Large intestine (tissue), 3 donors: ENCODE measurements around the gene RBBP8NL. TPM values are rescaled to one million over a fixed set of nuclear protein-coding genes. Genes with fewer than 3 reads are reported as not detected.

Experiments
- DNase-seq, 2 donors: peaks; one replicate each; pipeline versions ENCODE4 v3.0.0 to v3.0.0-alpha.2; 2013
- H3K27ac ChIP-seq: one replicate; pipeline ENCODE4 v1.5.1; 2013; ENCODE audit warnings: low read length
- H3K27me3 ChIP-seq: 2 replicates; pipeline ENCODE4 v1.6.1; 2013; ENCODE audit warnings: low read length; ENCODE audit not compliant: control insufficient read depth, insufficient read depth
- H3K36me3 ChIP-seq: 2 replicates; pipeline ENCODE4 v1.6.1; 2013; ENCODE audit warnings: low read length; ENCODE audit not compliant: control insufficient read depth, insufficient read depth
- H3K4me1 ChIP-seq: one replicate; pipeline ENCODE4 v1.6.1; 2013; ENCODE audit warnings: low read length; ENCODE audit not compliant: control insufficient read depth, insufficient read depth
- H3K4me3 ChIP-seq: one replicate; pipeline ENCODE4 v1.5.1; 2013; ENCODE audit warnings: low read length
- H3K9me3 ChIP-seq: one replicate; pipeline ENCODE4 v1.6.1; 2013; ENCODE audit warnings: mild to moderate bottlenecking, low read depth, low read length, moderate library complexity; ENCODE audit not compliant: control insufficient read depth
- WGBS: methylation state at CpG from one replicate; pipeline ENCODE4 v1.1.5; 2013; ENCODE audit warnings: low lambda C conversion rate; ENCODE audit not compliant: insufficient coverage; 5-methylcytosine and 5-hydroxymethylcytosine counted together
- polyA plus RNA-seq: library from polyadenylated mRNA; unstranded; fragments of 120-200 nt; gene quantifications from one replicate; pipeline ENCODE4 v1.2.1, GENCODE V29; 2013

Gene RBBP8NL
- polyA plus RNA-seq, 1 donor, result 9.6 TPM

DNA sequence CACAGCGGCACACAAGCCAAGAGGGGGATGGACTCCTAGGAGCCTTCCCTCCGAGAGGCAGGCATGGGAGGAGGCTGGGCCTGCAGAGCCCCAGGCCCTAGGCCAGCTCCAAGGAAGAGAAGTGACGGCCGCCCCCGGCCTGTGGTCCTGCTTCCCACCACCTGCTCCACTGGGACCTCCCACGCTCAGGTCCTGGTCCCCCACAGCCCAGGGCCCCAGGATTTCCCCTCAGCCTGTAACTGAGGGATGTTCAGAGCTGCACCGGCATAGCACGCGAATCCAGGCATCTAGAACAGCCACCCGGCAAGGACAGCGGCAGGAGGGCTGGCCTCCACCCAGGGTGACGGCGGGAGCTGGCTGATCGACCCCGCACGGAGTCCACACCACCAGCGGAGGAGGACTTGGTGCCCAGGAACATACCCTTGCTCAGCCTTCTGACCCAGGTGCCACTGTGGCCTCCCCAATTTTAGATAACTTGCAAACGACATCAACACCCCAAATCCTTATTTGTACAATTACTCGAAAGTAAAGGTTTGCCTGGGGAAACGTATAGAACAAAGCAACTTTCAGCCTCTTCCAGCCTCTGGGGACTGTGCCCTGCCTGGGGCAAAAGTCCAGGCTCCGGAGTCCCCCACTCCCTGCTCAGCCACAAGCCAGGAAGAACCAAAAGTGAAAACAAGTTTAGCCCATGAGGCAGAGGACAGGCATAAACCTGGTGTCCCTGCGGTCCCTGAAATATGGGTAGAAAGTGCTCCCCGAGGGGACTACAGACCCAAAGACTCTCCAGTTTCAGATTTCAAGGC, 45.0 kb upstream of the RBBP8NL start:
- peaks cover 40% of the 10 kb centered on the region for H3K4me1 ChIP-seq
- H3K9me3 ChIP-seq, result peaks cover 9% of the 10 kb centered on the region
- WGBS, result no CpG with 5 or more reads among the region's 23 CpGs
- peaks cover 38% of the 10 kb centered on the region for H3K27me3 ChIP-seq
- H3K27ac ChIP-seq, result peak overlapping the region; percentile 98
- peak overlapping the region; percentile 78 for H3K4me3 ChIP-seq
- H3K36me3 ChIP-seq, result peaks cover 48% of the 10 kb centered on the region
- peak; percentile 82 to 93 for DNase-seq

- Histone ChIP-seq H3K9me3 (peaks cover 2% of the 10 kb centered on the region), H3K27ac (peak overlapping the region; percentile 13), H3K36me3 (peaks cover 63% of the 10 kb centered on the region), H3K4me1 (peaks cover 40% of the 10 kb centered on the region), H3K27me3 (peaks cover 29% of the 10 kb centered on the region), H3K4me3 (peak overlapping the region; percentile 10)
- no CpG with 5 or more reads among the region's 12 CpGs for WGBS
- no peak for DNase-seq
Observed at GRCh38 chr20:62470459-62470858, 43.1 kb upstream of the RBBP8NL start.

DNA sequence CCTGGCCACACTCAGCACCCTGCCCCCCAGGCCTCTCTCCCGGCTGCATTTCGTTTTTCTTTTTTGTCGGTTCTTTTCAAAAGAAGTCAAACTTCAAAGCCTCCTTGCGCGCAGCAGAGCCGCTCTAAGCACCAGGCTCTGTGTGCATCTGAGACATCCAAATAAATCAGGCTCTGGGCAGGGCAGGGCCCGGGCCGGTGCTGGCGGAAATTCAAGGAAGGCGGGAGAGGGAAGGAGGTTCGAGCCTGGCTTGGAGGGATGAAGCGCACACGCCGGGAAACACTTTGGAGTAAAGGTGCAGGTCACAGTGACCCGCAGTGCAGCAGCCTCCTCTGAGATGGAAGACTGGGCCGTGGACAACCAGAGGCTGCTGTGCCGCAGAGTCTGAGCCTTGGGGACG, 42.7 kb upstream of the RBBP8NL start:
- peaks cover 2% of the 10 kb centered on the region for H3K9me3 ChIP-seq
- H3K27ac ChIP-seq, result no peak overlapping the region
- H3K27me3 ChIP-seq, result peaks cover 26% of the 10 kb centered on the region
- peaks cover 42% of the 10 kb centered on the region for H3K4me1 ChIP-seq
- H3K36me3 ChIP-seq, result peaks cover 68% of the 10 kb centered on the region
- H3K4me3 ChIP-seq, result peak overlapping the region; percentile 10
- whole genome bisulfite sequencing, result 33% methylated on average over 1 of the region's 18 CpGs
- no peak for DNase-seq

- Histone ChIP-seq H3K4me1 (peaks cover 45% of the 10 kb centered on the region), H3K27me3 (peaks cover 20% of the 10 kb centered on the region), H3K36me3 (peaks cover 67% of the 10 kb centered on the region), H3K27ac (no peak overlapping the region), H3K9me3 (peaks cover 2% of the 10 kb centered on the region), H3K4me3 (no peak overlapping the region)
- no CpG with 5 or more reads among the region's 17 CpGs for WGBS
- DNase-seq, result no peak
Observed at GRCh38 chr20:62469352-62469751, 42.0 kb upstream of the RBBP8NL start.

- no peak for DNase-seq
- H3K4me3 ChIP-seq, result no peak overlapping the region
- peaks cover 48% of the 10 kb centered on the region for H3K4me1 ChIP-seq
- WGBS, result no CpG with 5 or more reads among the region's 19 CpGs
- peaks cover 9% of the 10 kb centered on the region for H3K27me3 ChIP-seq
- H3K27ac ChIP-seq, result no peak overlapping the region
- H3K36me3 ChIP-seq, result peaks cover 74% of the 10 kb centered on the region
- H3K9me3 ChIP-seq, result no peaks in the 10 kb centered on the region
Observed at GRCh38 chr20:62466806-62467537, 39.6 kb upstream of the RBBP8NL start.

DNA sequence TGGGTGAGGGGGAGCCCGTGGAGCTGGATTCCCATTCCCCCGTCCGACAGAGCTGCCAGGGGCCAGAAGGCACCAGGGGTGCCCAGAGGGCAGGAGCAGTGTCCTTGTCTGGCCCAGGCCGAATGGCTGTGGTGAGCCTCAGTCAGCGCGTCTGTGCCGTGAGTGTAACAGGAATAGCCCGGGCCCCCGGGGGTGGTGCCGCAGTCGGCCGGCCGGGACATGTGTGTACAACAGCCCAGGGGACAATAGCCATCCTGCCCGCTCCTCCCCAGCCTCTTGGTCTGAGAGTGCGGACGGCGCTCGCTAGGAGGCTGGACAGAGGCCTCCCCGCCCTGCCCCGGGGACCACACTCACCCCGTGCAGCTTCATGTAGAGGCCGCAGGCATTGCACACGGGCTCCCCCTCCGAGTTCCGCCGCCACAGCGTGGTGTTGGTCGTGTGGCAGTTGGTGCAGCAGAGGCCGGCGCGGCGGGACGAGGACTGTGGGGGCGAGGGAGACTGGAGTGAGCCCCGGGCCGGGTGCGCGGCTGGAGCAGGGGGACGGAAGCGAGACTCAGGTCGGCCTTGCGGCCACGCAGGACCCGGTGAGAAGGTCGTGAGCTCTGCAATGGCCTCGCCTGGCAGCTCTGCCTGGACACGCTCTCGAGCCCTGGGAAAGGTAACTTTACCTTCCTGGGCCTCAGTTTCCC, 38.9 kb upstream of the RBBP8NL start:
- H3K4me3 ChIP-seq, result no peak overlapping the region

DNA sequence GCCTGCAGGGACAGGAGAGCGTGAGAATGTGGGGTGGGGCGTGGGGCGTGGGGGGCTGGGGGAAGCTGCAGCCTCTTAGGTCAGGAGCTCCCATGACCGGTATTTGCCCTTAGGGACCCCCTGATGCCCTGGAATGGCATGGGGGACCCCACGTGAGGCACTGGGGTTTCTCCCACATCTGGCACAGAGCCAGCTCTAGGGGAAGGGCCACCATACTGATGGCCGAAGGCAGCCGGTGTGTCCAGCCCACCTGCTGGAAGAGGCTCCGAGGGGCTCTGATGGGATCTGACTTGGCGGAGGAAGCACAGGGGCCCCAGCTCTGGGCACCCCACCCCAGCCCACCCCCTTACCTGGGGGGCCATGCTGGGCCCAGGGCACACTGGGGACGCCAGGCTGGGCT, 37.7 kb upstream of the RBBP8NL start:
- no peak overlapping the region for H3K27ac ChIP-seq
- no CpG with 5 or more reads among the region's 10 CpGs for WGBS

More for the DNA sequence above, 38.9 kb upstream of the RBBP8NL start:
- peaks cover 9% of the 10 kb centered on the region for H3K27me3 ChIP-seq
- H3K9me3 ChIP-seq, result no peaks in the 10 kb centered on the region
- WGBS, result no CpG with 5 or more reads among the region's 48 CpGs
- H3K36me3 ChIP-seq, result peaks cover 74% of the 10 kb centered on the region
- H3K4me1 ChIP-seq, result peaks cover 48% of the 10 kb centered on the region
- H3K27ac ChIP-seq, result no peak overlapping the region
- DNase-seq, result no peak

GRCh38 chr20:62464425-62464770, 37.1 kb upstream of the RBBP8NL start:
- Histone ChIP-seq H3K27ac (no peak overlapping the region), H3K4me1 (peaks cover 38% of the 10 kb centered on the region), H3K4me3 (no peak overlapping the region), H3K27me3 (no peaks in the 10 kb centered on the region), H3K36me3 (peaks cover 57% of the 10 kb centered on the region), H3K9me3 (no peaks in the 10 kb centered on the region)
- no CpG with 5 or more reads among the region's 10 CpGs for WGBS
- no peak for DNase-seq

More for the DNA sequence above, 37.7 kb upstream of the RBBP8NL start:
- no peak for DNase-seq
- peaks cover 62% of the 10 kb centered on the region for H3K36me3 ChIP-seq
- peaks cover 44% of the 10 kb centered on the region for H3K4me1 ChIP-seq
- H3K9me3 ChIP-seq, result no peaks in the 10 kb centered on the region
- H3K4me3 ChIP-seq, result no peak overlapping the region
- peaks cover 4% of the 10 kb centered on the region for H3K27me3 ChIP-seq

- no peaks in the 10 kb centered on the region for H3K9me3 ChIP-seq
- peaks cover 54% of the 10 kb centered on the region for H3K36me3 ChIP-seq
- no peak overlapping the region for H3K27ac ChIP-seq
- no CpG with 5 or more reads among the region's 25 CpGs for WGBS
- H3K4me1 ChIP-seq, result peaks cover 40% of the 10 kb centered on the region
- DNase-seq, result no peak
- H3K4me3 ChIP-seq, result no peak overlapping the region
- H3K27me3 ChIP-seq, result no peaks in the 10 kb centered on the region
Observed at GRCh38 chr20:62463651-62464424, 36.5 kb upstream of the RBBP8NL start.
